Endothelial cell (in vitro differentiated cells): ENCODE data around the gene CA9. TPM values are rescaled to one million over a fixed set of nuclear protein-coding genes. Genes with fewer than 3 reads are reported as not detected.
A peak's percentile ranks its signal among the peaks of the same experiment; 100 is the strongest.

Source experiments
- DNase-seq: peaks from one replicate; pipeline ENCODE4 v3.0.0; 2021; ENCODE audit warnings: low spot score
- H3K27ac Mint-ChIP-seq: one replicate; pipeline ENCODE4 v1.8.0; 2021; ENCODE audit warnings: mixed read lengths, inconsistent platforms; ENCODE audit not compliant: unreplicated experiment
- H3K27me3 Mint-ChIP-seq: one replicate; pipeline ENCODE4 v1.8.0; 2021; ENCODE audit warnings: mild to moderate bottlenecking, moderate library complexity, mixed read lengths, inconsistent platforms; ENCODE audit not compliant: unreplicated experiment
- H3K36me3 Mint-ChIP-seq: one replicate; pipeline ENCODE4 v1.8.0; 2021; ENCODE audit warnings: mild to moderate bottlenecking, low read depth, mixed read lengths, inconsistent platforms; ENCODE audit not compliant: unreplicated experiment
- H3K4me1 Mint-ChIP-seq: one replicate; pipeline ENCODE4 v1.8.0; 2021; ENCODE audit warnings: mild to moderate bottlenecking, mixed read lengths, inconsistent platforms; ENCODE audit not compliant: unreplicated experiment
- H3K4me3 Mint-ChIP-seq: one replicate; pipeline ENCODE4 v1.8.0; 2021; ENCODE audit warnings: mild to moderate bottlenecking, mixed read lengths, inconsistent platforms; ENCODE audit not compliant: unreplicated experiment
- H3K9me3 Mint-ChIP-seq: one replicate; pipeline ENCODE4 v1.8.0; 2021; ENCODE audit warnings: mixed read lengths, inconsistent platforms; ENCODE audit not compliant: unreplicated experiment
- total RNA-seq: library from RNA; stranded (reverse); fragmentation: NEBNext Ultra II Directional; extraction: Animal tissue kit (Norgen Biotek cat#: 25700); gene quantifications from one replicate; pipeline ENCODE4 v1.2.1, GENCODE V29; 2021; ENCODE audit not compliant: unreplicated experiment
- TF ChIP-seq, protein P1 (sequence below): fragments of 200-600 bp; sonication (generic); IDR thresholded peaks from one replicate; pipeline ENCODE4 v1.5.0; 2021; ENCODE audit warnings: antibody characterized with exemption; ENCODE audit not compliant: unreplicated experiment

CA9 gene
- total RNA-seq, 1 donor from 2014 or later = 1.5 TPM

DNA sequence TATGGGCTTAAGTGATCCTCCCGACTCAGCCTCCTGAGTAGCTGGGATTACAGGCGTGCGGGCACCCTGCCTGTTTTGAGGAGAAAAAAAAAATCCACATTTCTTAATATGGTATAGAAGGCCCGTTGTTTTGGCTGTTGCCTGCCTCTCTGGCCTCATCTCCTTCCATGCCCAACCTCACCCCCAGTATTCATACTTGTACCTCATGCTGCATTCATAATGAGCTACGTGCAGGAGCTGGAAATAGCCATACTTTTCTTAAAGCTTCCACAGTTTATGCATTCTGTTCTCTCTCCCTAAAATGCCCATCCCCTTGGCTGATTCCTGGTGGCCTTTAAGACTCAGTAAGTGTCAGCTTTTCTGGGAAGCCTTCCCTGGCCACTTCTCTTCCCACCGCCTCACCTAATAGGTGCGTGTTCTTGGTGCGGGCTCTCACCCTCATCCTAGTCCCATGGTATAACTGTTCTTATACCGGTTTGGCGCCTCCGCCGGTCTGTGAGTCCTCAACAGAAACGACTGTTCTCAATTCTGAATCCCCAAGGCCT is 18.1 kb downstream of the CA9 start:
- TF ChIP-seq, protein P1, sequence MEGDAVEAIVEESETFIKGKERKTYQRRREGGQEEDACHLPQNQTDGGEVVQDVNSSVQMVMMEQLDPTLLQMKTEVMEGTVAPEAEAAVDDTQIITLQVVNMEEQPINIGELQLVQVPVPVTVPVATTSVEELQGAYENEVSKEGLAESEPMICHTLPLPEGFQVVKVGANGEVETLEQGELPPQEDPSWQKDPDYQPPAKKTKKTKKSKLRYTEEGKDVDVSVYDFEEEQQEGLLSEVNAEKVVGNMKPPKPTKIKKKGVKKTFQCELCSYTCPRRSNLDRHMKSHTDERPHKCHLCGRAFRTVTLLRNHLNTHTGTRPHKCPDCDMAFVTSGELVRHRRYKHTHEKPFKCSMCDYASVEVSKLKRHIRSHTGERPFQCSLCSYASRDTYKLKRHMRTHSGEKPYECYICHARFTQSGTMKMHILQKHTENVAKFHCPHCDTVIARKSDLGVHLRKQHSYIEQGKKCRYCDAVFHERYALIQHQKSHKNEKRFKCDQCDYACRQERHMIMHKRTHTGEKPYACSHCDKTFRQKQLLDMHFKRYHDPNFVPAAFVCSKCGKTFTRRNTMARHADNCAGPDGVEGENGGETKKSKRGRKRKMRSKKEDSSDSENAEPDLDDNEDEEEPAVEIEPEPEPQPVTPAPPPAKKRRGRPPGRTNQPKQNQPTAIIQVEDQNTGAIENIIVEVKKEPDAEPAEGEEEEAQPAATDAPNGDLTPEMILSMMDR = no peak
- peak; percentile 17 for DNase-seq
- peaks cover 24% of the 10 kb centered on the region for H3K4me1 Mint-ChIP-seq
- H3K27me3 Mint-ChIP-seq = peaks cover 16% of the 10 kb centered on the region
- peak overlapping the region; percentile 93 for H3K4me3 Mint-ChIP-seq
- H3K36me3 Mint-ChIP-seq = peaks cover 21% of the 10 kb centered on the region
- no peaks in the 10 kb centered on the region for H3K9me3 Mint-ChIP-seq
- H3K27ac Mint-ChIP-seq = peak overlapping the region; percentile 32

DNA sequence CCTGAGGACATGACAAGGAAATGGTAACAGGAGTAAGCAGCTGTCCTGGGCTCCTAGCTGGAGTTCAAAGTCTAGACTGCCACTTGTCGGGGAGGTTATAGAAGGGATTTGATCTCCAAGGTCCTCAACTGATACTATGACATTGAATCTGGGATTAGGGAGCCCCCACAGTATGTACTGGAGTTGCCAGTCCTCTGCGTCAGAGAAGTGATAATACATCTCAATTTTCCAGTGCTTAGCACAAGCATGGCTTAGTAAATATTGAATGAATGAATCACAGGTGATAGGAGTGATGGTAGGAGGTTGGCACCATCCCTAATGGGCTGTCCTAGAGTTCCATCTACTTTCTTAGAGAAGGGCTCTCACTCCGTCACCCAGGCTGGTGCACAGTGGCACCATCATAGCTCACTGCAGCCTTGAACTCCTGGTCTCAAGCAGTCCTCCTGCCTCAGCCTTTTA is 22.2 kb downstream of the CA9 start:
- H3K27ac Mint-ChIP-seq = no peak overlapping the region
- peaks cover 28% of the 10 kb centered on the region for H3K36me3 Mint-ChIP-seq
- H3K4me1 Mint-ChIP-seq = peaks cover 8% of the 10 kb centered on the region
- H3K27me3 Mint-ChIP-seq = peaks cover 13% of the 10 kb centered on the region
- DNase-seq = no peak
- H3K4me3 Mint-ChIP-seq = no peak overlapping the region
- TF ChIP-seq, protein P1 = no peak
- H3K9me3 Mint-ChIP-seq = no peaks in the 10 kb centered on the region

DNA sequence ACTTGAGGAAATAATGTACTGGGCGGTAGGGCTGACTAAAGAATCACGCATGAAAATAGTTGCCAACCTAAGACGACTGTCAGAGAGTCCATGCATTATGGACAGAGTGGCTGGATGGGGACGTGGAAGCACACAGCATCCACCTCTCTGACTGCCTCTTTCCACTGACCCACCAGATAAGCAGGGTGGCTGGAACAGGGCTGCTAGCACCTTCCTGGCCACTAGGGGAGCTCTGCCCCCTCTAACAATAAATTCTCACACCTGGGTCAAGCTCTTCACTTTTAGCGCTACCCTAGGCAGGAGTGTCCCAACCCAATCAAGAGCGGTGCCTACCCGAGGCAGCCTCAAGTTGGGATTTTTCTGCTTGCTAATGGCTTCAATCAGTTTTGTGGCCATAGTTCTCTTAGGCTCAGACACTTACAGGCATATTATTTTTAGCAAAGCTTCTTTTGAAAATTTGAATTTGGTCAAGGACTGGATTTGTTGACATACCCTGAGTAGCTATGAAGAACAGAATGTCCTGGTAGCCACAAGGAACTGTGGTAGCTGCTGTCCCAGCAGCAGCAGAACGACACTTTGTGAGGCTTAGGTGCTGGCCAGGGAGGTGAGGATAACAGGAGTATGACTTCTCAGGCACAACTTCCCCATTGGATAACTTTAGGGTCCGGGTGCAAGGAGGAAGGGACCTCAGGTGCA is 22.9 kb downstream of the CA9 start:
- peaks cover 5% of the 10 kb centered on the region for H3K4me1 Mint-ChIP-seq
- no peaks in the 10 kb centered on the region for H3K9me3 Mint-ChIP-seq
- peaks cover 7% of the 10 kb centered on the region for H3K27me3 Mint-ChIP-seq
- TF ChIP-seq, protein P1 = peak; percentile 74
- H3K27ac Mint-ChIP-seq = no peak overlapping the region
- peak overlapping the region; percentile 56 for H3K4me3 Mint-ChIP-seq
- peak; percentile 63 for DNase-seq
- peaks cover 23% of the 10 kb centered on the region for H3K36me3 Mint-ChIP-seq

DNA sequence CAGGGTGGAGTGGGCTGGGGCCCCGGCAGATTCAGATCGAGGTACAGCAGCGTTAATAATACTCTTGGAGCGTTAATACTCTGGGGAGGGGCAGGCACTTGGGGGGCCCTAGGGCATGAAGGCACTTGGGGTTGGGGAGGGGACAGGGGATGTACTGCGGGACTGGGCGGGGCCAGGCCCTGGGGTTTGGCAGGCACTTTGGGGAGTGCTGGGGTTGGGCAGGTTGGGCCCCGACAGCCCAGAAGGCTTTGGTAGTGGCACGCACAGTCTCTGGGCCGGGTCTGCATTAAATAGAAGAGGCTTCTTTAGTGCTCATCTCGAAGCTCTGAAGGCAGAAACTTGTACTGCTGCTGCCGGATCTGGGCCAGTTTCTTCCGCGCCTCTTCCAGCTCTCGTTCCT is 23.8 kb downstream of the CA9 start:
- H3K27ac Mint-ChIP-seq = no peak overlapping the region
- peaks cover 5% of the 10 kb centered on the region for H3K27me3 Mint-ChIP-seq
- no peaks in the 10 kb centered on the region for H3K4me1 Mint-ChIP-seq
- TF ChIP-seq, protein P1 = no peak
- DNase-seq = no peak
- H3K4me3 Mint-ChIP-seq = peak overlapping the region; percentile 70
- H3K9me3 Mint-ChIP-seq = no peaks in the 10 kb centered on the region
- H3K36me3 Mint-ChIP-seq = peaks cover 19% of the 10 kb centered on the region

DNA sequence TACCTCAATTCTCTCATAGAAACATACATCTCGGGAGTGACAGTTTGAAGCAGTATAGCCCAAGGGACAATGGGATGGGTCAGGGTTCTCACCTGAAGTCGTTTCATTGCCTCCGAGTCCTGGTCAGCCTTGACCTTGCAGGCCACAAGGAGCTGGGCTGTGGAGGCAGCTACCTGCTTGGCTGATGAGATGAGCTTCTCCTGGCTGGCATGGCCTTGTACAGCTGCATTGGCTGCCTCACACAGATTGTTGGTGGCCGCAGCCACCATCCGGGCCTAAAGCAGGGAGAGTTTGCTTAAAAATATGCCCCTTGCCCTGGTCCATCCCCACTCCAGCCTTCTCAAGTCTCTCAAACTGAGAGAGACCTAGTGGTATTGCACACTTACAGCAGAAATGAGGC is 24.5 kb downstream of the CA9 start:
- Mint-ChIP-seq H3K4me1 (no peaks in the 10 kb centered on the region), H3K27ac (no peak overlapping the region), H3K4me3 (no peak overlapping the region), H3K27me3 (peaks cover 7% of the 10 kb centered on the region), H3K9me3 (no peaks in the 10 kb centered on the region), H3K36me3 (peaks cover 26% of the 10 kb centered on the region)
- TF ChIP-seq, protein P1 = no peak
- no peak for DNase-seq
